HG02973 (cell line): ENCODE data around the gene ATXN7L1.

Experiments used
- ATAC-seq: cut with Tn5 transposase; IDR thresholded peaks from one replicate; pipeline ENCODE4 v1.9.1; 2021; ENCODE audit warnings: moderate library complexity; ENCODE audit not compliant: unreplicated experiment

ATXN7L1 gene

GRCh38 chr7:105876091-105876963 lies at the start of gene ATXN7L1:
Gene ATXN7L1, minus strand, starts transcription at chr7:105876599. Its CDS starts 41 bp downstream, at chr7:105876558.
- ATAC-seq, result peak; percentile 81

- no peak for ATAC-seq
Measured at GRCh38 chr7:105926131-105926530, 49.7 kb upstream of the ATXN7L1 start.

GRCh38 chr7:105924945-105925344 lies 48.5 kb upstream of the ATXN7L1 start:
- ATAC-seq, result no peak

- ATAC-seq, result no peak
Measured at GRCh38 chr7:105920766-105921165, 44.4 kb upstream of the ATXN7L1 start.

- no peak for ATAC-seq
Measured at GRCh38 chr7:105917659-105918058, 41.3 kb upstream of the ATXN7L1 start.

GRCh38 chr7:105916603-105917002 lies 40.2 kb upstream of the ATXN7L1 start:
- no peak for ATAC-seq

GRCh38 chr7:105913947-105914346 lies 37.5 kb upstream of the ATXN7L1 start:
- ATAC-seq, result no peak

- ATAC-seq, result no peak
Measured at GRCh38 chr7:105911961-105912575, 35.7 kb upstream of the ATXN7L1 start.

- no peak for ATAC-seq
Measured at GRCh38 chr7:105910172-105910571, 33.8 kb upstream of the ATXN7L1 start.

- ATAC-seq, result no peak
Measured at GRCh38 chr7:105909742-105910141, 33.3 kb upstream of the ATXN7L1 start.

- ATAC-seq, result no peak
Measured at GRCh38 chr7:105907129-105907846, 30.9 kb upstream of the ATXN7L1 start.

GRCh38 chr7:105906695-105907094 lies 30.3 kb upstream of the ATXN7L1 start:
- ATAC-seq, result no peak

- no peak for ATAC-seq
Measured at GRCh38 chr7:105905910-105906568, 29.6 kb upstream of the ATXN7L1 start.

- no peak for ATAC-seq
Measured at GRCh38 chr7:105905209-105905909, 29.0 kb upstream of the ATXN7L1 start.

- no peak for ATAC-seq
Measured at GRCh38 chr7:105904064-105904463, 27.7 kb upstream of the ATXN7L1 start.

GRCh38 chr7:105902325-105902911 lies 26.0 kb upstream of the ATXN7L1 start:
- no peak for ATAC-seq

- ATAC-seq, result no peak
Measured at GRCh38 chr7:105897999-105898398, 21.6 kb upstream of the ATXN7L1 start.

GRCh38 chr7:105896407-105896911 lies 20.1 kb upstream of the ATXN7L1 start:
- no peak for ATAC-seq

- ATAC-seq, result no peak
Measured at GRCh38 chr7:105894131-105894530, 17.7 kb upstream of the ATXN7L1 start.

- ATAC-seq, result no peak
Measured at GRCh38 chr7:105892387-105892786, 16.0 kb upstream of the ATXN7L1 start.
